Stimulated activated CD4-positive, alpha-beta T cell treated with anti-CD3 and anti-CD28 coated beads, Interleukin-2, amount 100 ng/mL, for 24 hours (primary cell): ENCODE results near the gene THSD4.
"Not testable (repeated sequence)": the region's sequence is repeated elsewhere in the genome, so short reads cannot be mapped to it uniquely, and the experiment has no call there.

ENCODE experiments used
- DNase-seq, 2 donors: peaks; one replicate each; pipeline ENCODE4 v3.0.0-alpha.2; 2020

THSD4 gene

DNA sequence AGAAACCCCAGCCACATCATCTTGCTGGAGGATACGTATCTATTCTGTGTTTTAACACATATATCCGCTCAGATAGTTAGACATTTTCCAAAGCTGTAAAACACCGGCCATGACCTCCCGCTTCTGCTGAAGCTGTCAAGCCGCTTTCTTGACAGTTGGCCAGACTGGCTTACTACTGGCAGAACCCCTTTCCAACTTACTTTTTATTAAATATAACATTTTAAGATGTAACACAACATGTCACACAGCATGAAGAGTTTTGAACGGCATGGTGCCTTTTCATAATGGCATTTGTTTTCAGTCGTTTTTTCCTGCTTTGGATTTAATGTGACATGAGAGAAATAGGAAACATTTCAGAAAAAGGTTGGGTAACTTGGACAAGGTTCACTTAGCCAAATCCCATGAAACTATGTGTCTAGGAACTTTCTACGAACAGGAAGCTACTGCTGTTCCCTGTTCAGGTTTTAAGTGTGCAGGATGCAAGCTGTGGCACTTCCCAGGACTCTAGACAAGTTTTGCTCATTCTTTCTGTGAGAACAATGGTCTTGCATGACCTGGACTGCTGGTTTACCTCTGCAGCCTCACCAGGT is 281.4 kb downstream of the THSD4 start:
- DNase-seq = no peak

DNA sequence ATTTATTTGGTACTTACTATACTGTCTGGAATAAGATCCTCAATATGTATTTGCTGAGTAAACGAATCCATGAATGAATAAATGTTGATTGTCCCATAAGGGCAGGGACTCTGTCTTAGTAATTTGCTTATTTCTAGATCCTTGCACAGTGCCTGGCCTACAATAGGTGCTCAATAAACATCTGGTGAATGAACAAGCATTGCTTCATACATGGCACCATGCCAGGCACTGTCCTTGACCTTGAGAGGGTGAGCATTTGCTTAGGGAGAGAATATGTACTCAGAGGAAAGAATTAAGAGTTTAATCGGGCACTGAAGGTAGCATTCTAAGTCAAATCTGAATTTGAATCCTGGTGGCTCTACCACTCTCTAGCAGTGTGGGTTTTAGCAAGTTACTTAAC is 282.1 kb downstream of the THSD4 start:
- no peak for DNase-seq

DNA sequence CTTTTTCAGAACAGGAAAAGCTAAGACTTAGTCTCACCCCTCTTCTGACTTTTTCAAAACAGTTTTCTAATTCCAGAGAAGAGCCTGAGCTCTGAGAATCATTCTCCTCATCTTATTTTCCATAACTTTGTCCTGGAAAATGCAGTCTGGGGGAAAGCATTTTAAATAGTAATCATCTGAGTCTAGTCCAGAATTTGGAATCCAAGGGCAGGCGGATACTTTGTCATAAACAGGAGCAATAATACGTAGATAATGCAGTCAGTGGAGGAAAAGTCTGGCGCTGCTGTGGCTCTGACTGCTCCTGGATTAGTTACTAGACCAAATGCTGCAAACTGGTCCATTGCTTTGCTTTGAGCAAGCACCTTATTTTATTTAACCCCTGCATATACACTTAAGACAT is 285.0 kb downstream of the THSD4 start:
- DNase-seq = no peak

DNA sequence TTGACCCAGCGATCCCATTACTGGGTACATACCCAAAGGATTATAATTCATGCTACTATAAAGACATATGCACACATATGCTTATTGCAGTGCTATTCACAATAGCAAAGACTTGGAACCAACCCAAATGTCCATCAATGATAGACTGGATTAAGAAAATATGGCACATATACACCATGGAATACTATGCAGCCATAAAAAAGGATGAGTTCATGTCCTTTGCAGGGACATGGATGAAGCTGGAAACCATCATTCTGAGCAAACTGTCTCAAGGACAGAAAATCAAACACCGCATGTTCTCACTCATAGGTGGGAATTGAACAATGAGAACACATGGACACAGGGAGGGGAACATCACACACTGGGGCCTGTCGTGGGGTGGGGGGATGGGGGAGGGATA is 286.5 kb downstream of the THSD4 start:
- DNase-seq = not testable (repeated sequence)

DNA sequence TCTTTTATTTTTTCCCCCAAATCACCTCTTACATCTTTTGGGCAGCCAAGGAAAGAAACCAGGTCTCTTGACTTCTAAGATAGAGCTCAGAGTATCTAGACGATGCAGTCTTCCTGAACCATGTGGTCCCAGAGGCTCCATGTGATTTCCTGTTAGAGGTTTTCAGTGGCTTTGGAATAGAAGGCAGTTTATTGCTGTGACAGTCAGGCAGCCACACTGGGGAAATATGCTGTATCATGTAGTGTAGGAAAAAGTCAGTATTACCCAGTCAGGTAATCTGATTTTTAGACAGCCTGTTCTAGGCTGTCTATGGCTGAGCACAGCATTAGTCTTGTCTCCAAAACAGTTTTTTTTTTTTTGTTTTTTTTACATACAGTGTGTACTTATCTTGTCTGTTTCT is 294.3 kb downstream of the THSD4 start:
- DNase-seq = no peak

DNA sequence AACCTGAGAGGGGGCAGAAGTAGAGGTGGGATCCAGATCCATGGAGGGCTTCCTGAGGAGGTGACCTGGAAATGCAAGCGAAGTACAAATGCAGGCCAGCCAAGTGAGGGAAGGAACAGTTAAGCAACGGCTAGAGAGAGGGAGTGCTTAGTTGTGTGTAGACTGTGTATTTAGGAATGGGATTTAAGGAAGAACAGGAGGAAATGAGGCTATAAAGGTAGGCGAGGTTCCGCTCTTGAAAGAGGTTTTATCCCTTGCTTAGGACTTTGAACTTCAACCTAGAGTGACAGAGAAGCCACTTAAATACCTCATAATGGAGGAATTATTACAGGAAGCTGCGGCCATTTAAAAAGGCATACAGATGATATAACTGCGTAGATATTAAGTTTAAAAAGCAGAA is 295.1 kb downstream of the THSD4 start:
- no peak for DNase-seq

DNA sequence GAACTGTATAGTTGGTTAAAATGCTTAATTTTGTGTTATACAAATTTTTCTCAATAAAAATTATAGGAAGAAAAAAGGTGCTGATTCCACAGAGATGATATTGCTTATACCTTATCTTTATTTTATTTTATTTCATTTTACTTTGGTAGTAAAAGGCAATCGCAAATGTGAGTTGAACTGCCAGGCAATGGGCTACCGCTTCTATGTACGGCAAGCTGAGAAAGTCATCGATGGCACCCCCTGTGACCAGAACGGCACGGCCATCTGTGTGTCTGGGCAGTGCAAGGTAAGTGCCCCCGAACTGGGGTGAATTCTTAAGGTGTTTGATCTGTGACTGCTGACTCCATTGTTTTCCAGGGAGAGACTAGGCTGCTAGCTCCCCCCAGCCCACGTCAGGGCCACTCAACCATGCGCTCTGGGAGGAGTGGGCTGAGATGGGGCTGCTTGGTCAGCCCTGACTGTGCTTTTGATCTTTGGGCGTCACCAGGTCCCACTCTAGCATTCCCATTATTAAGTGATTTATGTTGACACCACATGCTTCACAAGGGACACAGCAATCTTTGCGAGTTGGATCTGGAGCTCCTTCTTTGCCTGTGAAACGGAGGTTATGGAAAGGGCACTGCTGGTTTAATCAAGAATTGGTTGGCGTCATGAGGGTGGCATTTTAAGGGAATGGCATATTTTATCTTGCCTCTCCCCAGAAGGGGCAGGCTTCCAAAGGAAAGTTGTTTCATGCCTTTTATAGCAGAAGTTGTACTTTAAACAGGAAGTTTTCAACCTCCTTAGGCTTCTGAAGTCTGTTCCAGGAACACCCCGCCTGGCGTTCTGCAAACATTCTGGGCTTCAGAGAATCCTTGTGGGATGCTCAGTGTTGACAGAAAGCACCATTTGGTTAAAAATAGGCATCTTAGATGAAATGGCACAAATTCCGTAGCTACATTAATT is 296.5 kb downstream of the THSD4 start:
- no peak for DNase-seq

DNA sequence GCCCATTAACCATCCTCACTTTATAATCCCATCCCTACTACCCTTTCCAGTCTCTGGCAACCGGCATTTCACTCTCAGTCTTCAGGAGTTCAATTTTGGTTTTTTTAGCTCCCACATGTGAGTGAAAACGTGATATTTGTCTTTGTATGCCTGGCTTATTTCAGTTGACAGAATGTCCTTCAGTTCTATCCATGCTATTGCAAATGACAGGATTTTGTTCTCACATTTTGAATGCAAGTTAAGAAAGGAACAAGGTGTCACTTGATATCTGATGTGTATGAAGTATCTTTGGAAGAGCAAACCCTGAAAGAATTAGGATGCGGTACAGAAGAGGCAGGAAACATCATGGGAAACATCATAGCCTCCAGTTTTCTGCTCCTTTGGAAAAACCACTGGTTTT is 298.1 kb downstream of the THSD4 start:
- no peak for DNase-seq

DNA sequence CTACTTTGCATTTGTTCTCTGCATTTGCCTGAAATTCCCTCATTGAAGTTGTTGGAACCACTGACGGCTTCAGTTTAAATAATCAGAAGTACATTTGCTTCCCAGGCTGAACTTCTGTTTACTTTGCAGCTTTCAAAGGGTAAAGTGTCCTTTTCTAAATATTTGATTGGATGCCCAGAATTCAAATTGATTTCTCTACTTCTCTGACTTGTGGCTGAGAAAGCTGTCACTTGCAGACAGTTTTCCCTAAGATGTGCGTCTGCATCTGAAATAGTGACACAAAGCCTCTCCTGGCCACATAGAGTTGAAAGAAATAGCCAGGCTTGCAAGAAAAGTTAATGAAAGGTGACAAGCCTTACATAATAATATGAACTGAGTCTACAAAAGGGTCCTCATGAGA is 299.6 kb downstream of the THSD4 start:
- no peak for DNase-seq

DNA sequence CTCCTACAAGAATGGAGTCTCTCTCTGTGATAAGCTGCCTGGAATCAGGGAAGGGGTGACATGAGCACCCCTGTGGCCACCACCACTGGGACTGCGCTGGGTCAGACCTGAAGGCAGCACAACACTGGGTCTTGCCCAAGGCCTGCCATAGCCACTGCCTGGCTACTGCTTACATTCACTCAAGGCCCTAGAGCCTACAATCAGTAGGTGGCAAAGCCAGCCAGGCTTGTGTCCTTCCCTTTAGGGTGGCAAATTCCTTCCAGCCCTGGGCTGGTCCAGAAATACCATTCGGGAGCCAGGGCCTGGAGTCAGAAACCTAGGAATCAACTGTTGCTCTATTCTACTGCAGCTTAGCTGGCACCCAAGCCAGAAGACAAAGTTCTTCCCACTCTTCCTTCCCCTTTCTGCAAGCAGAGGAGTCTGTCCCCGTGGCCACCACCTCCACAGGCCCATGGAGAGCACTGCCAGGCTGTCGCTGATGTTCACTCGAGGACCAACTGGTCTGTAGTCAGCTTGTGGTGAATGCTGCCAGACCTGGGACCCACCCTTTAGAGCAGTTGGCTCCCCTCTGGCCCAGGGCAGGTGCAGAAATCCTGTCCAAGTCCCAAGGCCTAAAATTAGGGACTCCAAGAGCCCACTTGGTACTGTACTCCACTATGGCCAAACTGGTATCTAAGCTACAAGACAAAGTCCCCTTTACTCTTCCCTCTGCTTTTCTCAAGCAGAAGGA is 307.4 kb downstream of the THSD4 start:
- DNase-seq = no peak

DNA sequence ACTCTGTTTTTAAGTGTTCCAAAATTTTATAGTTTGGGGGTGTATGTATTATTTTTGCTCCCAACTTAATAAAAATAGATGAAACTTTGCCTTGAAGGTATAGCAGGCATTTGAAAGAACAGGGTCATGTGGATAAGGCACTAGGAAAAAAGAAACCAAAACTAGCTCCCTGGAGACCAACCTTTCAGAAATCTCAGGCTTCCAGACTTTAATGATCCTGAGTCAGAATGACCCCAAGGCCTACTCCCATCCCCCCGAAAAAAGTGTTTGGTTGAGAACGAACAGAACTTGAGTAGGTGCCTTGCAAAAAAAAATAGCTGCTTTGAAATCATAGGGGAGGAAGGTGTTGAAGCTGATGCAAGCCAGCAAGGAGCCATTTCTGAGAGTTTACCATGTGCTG is 309.5 kb downstream of the THSD4 start:
- DNase-seq = no peak

DNA sequence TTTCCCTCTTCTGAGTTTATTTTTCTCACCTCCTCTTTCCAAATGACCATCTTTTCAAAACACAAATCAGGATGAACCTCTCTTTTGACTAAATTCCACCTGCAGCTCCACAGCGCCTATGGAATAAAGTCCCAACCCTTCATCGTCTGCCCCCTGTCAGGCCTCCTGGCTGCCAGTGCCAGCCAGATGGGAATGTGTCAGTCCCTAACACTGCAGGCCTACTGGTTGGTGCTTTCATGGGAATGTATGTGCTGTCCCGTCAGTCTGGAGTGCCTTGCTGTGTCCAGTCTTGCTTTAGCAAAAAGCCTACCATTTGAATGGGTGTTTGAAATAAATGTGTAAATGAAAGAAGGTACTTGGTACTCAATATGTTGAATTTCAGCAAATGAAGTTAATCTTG is 310.1 kb downstream of the THSD4 start:
- no peak for DNase-seq

DNA sequence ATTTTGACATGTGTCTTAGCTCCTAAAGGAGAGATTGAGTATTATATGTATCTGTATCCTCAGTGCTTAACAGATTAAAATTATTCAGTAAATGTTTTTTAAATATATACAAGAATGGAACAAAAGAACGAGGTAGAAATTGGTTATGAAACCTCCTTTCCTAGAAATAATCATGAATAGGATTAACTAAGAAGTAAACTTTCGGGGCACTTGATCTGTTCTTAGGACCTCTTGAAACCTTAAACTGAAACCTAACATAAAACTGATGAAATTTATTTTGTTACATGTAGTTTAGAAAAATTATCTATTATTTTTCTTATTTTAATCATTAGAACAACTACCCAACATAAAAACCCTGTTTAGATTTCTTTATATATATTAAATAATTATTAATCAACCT is 311.5 kb downstream of the THSD4 start:
- no peak for DNase-seq

DNA sequence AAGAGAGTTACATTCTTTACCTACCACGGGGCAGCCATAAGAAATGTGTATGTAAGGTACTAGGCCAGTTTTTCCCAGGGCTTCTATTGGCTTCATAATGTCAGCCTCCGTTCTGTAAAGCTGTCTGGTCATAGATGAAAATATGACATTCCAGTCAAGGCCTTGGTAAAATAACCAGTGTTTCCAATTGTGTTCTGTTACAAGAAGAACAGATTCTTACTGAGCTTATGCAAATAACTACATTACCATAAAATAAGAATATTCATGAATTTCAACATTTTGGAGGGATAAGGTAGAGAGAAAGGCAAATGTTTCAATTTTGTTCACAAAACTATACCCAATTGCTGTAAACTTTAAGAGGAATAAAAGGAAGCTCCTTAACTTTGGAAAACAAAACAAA is 315.5 kb downstream of the THSD4 start:
- no peak for DNase-seq

DNA sequence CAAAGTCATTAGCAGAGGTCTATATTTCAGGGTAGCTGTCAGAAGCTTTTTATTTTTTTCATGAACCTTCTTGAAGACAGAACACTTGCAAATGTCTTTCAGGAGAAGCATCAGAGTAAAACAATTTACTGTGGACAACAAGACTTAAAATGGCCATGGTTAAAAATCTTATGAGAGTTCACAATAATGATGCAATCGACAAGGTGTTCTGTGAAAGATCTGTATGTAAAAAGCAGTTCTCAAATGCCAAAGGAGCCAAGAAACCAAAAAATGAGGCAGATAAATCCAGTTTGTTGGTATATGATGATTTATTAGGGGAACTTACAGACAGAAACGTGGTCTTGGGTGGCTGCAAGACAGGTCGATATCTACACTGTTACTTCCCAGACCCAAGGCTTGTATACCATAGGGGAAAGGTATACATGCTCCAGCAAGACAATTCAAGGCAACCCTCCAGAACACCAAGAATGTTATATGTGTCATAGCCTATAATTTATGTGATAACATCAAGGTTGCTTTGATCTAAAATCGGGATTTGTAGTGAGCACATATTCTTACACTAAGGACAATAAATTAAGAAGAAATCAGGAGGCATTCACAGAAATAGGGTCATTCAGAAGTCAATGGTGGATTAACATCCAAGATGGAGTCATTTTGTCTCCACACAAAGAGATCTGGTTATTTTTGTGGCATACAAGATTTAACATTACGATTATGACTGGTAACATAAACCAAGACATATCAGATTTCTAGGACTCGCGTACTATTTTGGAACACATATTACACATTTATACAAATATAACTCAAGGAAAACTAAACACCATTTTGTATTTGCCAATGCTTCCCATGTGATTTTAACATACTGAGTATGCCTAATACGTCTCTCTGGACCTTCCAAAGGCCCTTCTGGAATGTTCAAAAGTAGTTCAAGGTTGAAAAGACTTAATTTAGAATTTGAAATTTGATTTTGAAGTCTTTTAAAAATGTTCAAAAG is 316.4 kb downstream of the THSD4 start:
- no peak for DNase-seq

DNA sequence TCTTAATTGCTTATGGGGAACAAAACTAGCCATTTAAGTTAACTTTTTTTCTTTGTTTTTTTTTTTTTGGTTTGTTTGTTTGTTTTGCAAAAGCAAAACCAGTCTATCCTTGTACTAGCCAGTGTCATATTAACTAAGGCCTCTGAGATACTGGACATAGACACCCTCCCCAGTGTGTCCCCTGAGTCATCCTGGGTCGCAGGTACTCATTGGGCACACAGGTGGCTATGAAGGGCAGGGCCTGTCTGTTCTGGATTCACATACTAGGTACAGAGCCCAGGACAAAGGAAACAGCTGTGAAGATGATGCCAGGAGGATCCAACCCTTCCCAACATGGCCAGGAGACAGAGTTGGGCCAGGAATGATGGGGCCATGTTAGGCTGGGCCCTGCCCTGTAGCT is 318.1 kb downstream of the THSD4 start:
- DNase-seq = no peak

DNA sequence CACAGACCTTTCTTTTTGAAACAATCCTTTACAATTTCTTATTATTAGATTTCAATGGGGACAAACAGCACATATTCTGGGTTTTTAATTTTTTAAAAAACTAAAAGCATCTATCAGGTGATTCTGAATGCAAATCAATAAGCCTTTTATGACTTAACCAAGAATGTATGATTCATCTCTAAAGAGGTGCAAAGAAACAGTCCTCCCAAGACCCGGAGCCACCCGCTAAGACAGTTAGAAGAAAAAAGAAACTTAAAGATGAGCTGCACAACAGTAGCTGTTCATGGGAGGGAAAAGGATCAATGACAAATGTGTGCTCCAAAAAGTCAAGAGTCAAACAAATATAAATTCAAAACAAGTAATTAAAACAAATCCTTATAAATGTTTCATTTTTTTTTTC is 319.5 kb downstream of the THSD4 start:
- no peak for DNase-seq

DNA sequence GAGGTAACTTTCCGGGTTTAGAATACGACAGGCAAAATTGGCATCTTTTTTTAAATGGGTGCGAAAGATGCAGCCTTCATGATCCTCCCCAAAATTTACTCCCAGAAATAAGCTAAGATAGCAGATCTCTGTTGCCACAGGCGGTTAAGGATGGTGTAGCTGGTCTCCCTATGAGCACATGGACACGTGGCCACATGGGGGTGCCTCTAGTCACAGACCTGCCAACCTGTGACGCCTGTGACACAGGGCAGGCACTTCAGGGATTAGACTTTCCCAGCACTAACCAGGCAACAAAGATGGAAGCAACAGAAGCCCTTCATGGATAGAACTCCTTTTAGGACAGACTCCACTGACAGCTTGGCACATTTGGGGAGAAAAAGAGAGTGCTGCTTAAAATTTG is 320.3 kb downstream of the THSD4 start:
- no peak for DNase-seq

DNA sequence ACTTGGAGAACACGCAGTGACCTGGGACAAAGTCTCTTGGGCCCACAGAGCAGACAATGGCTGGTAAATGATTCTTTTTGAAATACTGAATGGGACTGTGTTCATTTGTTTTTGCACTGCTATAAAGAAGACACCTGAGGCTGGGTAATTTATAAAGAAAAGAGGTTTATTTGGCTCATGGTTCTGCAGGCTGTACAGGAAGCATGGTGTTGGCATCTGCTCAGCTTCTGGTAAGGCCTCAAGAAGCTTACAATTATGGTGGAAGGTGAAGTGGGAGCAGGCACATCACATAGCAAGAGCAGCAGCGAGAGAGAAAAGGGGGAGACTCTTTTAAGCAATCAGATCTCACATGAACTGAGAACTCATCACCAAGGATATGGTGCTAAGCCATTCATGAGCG is 321.6 kb downstream of the THSD4 start:
- no peak for DNase-seq

DNA sequence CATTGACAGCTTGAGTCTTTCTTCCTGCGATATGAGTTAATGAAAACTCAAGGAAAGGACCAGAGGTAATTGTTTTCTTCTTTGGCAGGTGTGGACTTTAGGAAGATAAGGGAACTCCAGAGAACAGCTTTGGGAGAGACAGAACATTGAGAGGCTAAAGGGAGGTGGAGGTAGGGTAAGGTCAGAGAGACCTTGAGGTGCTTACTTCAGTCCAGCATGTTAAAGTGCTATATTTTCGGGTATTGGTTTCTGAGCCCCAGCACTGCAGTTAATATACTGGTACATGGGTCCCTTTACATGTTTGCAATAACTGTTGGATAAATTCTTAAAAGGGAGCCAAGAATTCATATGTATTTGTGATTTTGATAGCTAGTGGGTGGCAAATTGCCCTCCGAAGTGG is 322.1 kb downstream of the THSD4 start:
- DNase-seq = no peak

DNA sequence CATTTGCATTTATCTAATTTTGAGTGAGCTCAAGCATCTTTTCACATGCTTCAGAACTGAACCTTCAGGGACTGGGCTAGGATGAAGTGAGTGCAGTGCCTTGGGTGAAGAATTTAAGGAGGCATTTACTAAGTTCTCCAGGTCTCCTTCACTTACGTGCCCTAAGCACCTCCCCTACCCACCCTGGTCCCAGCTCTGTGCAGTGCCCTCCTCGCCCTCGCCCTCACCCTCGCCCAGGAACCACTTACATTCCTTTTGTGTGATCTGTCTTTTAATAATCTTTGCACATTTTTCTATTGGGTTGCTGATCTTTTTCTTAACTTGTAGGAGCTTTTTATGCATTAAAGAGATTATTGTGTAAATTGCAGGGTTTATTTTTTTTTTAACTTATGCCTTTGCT is 322.6 kb downstream of the THSD4 start:
- DNase-seq = no peak

DNA sequence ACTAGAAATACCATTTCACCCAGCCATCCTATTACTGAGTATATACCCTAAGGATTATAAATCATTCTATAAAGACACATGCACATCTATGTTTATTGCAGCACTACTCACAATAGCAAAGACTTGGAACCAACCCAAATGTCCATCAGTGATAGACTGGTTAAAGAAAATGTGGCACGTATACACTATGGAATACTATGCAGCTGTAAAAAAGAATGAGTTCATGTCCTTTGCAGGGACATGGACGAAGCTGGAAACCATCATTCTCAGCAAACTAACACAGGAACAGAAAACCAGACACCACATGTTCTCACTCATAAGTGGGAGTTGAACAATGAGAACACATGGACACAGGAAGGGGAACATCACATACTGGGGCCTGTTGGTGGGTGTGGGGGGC is 324.2 kb downstream of the THSD4 start:
- not testable (repeated sequence) for DNase-seq
